Keratinocyte (primary cell): ENCODE results near the gene SNCG. TPM values are rescaled to one million over a fixed set of nuclear protein-coding genes. Genes with fewer than 3 reads are reported as not detected.

ENCODE experiments used
- DNase-seq: peaks from one replicate; pipeline ENCODE4 v3.0.0-alpha.2; 2011; ENCODE audit warnings: low read depth, missing footprints, low spot score
- FAIRE-seq: peaks from 2 replicates; lab custom pipeline; 2011; peaks lifted over from hg19 to GRCh38; lab: Jason Lieb, UNC
- H2AFZ ChIP-seq: 2 replicates; pipeline ENCODE4 v1.6.0; 2012; ENCODE audit warnings: low read length, control low read depth, inconsistent platforms; ENCODE audit not compliant: control insufficient read depth
- H3K27ac ChIP-seq: 2 replicates; pipeline ENCODE4 v1.5.1; 2011; ENCODE audit warnings: low read length; ENCODE audit not compliant: control insufficient read depth, insufficient read depth
- H3K27me3 ChIP-seq: 3 replicates; pipeline ENCODE4 v1.6.0; 2011; ENCODE audit warnings: low read length; ENCODE audit not compliant: control insufficient read depth, insufficient read depth; ENCODE audit errors: extremely low read depth
- H3K36me3 ChIP-seq, 2 experiments: 2 replicates in 1 of 2; 3 replicates in 1 of 2; pipeline ENCODE4 v1.5.1; 2011; ENCODE audit warnings: low read length in 2 of 2, mild to moderate bottlenecking in 1 of 2; ENCODE audit not compliant: control insufficient read depth in 2 of 2, insufficient read depth in 2 of 2; ENCODE audit errors: extremely low read depth in 1 of 2
- H3K4me1 ChIP-seq: 3 replicates; pipeline ENCODE4 v1.5.1; 2011; ENCODE audit warnings: low read length; ENCODE audit not compliant: control insufficient read depth, insufficient read depth; ENCODE audit errors: extremely low read depth
- H3K4me2 ChIP-seq: 3 replicates; pipeline ENCODE4 v1.6.0; 2011; ENCODE audit warnings: low read depth, low read length; ENCODE audit not compliant: control insufficient read depth, insufficient read depth; ENCODE audit errors: extremely low read depth
- H3K4me3 ChIP-seq, 3 experiments: fragments of 200-600 bp in 1 of 3; sonication (generic) in 1 of 3; 2 replicates in 2 of 3; 3 replicates in 1 of 3; pipeline ENCODE4 v1.5.1; 2011 to 2016; ENCODE audit warnings: low read length in 3 of 3, mild to moderate bottlenecking in 3 of 3, control low read depth in 2 of 3, inconsistent platforms in 1 of 3, low read depth in 1 of 3, mixed read lengths in 1 of 3, mixed run types in 1 of 3, moderate library complexity in 1 of 3; ENCODE audit not compliant: control insufficient read depth in 2 of 3, insufficient read depth in 2 of 3; ENCODE audit errors: extremely low read depth in 1 of 3
- H3K79me2 ChIP-seq: 2 replicates; pipeline ENCODE4 v1.6.0; 2012; ENCODE audit warnings: low read length; ENCODE audit not compliant: control insufficient read depth, insufficient read depth
- H3K9ac ChIP-seq: 3 replicates; pipeline ENCODE4 v1.6.0; 2011; ENCODE audit warnings: low read length; ENCODE audit not compliant: control insufficient read depth, insufficient read depth; ENCODE audit errors: extremely low read depth
- H3K9me1 ChIP-seq: 3 replicates; pipeline ENCODE4 v1.6.0; 2011; ENCODE audit warnings: low read length; ENCODE audit not compliant: control insufficient read depth, insufficient read depth; ENCODE audit errors: extremely low read depth
- H3K9me3 ChIP-seq: 2 replicates; pipeline ENCODE4 v1.5.1; 2012; ENCODE audit warnings: low read depth, low read length; ENCODE audit not compliant: control insufficient read depth
- H4K20me1 ChIP-seq: 3 replicates; pipeline ENCODE4 v1.6.0; 2011; ENCODE audit warnings: low read length; ENCODE audit not compliant: control insufficient read depth, insufficient read depth; ENCODE audit errors: extremely low read depth
- EZH2 ChIP-seq: IDR thresholded peaks from one replicate; pipeline ENCODE4 v1.6.1; 2012; ENCODE audit warnings: inconsistent platforms, mild to moderate bottlenecking, low read length, moderate library complexity
- dilution Hi-C: fragments of 300-500 bp; cut with MboI; formaldehyde crosslinking; loops from one replicate; pipeline ENCODE4 v1.7.0; 2020; ENCODE audit warnings: low sequenced_read_pairs; ENCODE audit not compliant: extremely low pct_ligation_motif_present
- polyA plus RNA-seq, 5 experiments: library from polyadenylated mRNA; depleted of rRNA in 3 of 5; stranded (reverse) in 3 of 5; stranded (forward) in 1 of 5; unstranded in 1 of 5; fragments of >200 nt; gene quantifications; 1 replicate in 1 of 5; 2 replicates in 3 of 5; 3 replicates in 1 of 5; pipeline versions ENCODE4 v1.2.1 to v1.2.3, GENCODE V29; 2011 to 2012; ENCODE audit warnings: missing spikeins in 2 of 5, low read depth in 1 of 5, low replicate concordance in 1 of 5
- TF ChIP-seq, protein P1 (sequence below), 3 experiments: IDR thresholded peaks in 1 of 3; conservative IDR thresholded peaks in 1 of 3; optimal IDR thresholded peaks in 1 of 3; 2 replicates in 2 of 3; 3 replicates in 1 of 3; pipeline versions ENCODE3 to v1.5.1; 2011; ENCODE audit warnings: low read length in 3 of 3, mild to moderate bottlenecking in 3 of 3, moderate library complexity in 2 of 3, control low read depth in 1 of 3, inconsistent platforms in 1 of 3; ENCODE audit not compliant: insufficient read depth in 2 of 3; ENCODE audit errors: extremely low read depth in 1 of 3

The SNCG gene
- polyA plus RNA-seq, 1 donor (not counting 4 experiments of a cell fraction or from before 2014, with no cell fraction given) = 6.8 TPM

DNA sequence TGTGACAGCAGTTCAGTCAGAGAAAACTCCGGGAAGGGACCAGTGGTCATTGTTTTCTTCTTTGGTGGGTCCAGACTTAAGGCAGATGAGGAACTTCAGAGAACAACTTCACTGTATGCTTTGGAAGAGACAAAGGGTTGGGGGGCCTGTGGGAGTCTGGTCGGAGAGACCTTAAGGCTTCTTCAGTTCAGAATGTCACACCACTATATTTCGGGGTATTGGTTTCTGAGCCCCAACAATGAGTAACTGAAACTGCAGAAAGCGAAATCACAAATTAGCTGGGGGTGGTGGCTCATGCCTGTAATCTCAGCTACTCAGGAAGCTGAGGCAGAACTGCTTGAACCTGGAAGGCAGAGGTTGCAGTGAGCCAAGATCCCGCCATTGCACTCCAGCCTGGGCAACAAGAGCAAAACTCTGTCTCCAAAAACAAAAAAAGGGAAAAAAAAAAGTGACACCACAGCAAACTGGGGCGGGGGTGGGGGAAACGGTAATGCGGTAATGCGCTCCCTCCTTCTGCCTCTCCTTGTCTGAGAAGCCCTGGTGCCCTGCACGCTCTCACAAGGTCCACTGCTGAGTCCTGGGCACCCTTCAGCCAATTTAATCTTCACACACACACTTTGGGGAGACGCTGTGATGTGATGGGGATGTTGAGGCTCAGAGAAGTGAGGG lies 7.7 kb downstream of the SNCG start:
- Histone ChIP-seq H2AFZ (peak overlapping the region; percentile 89), H3K9me1 (peaks cover 2% of the 10 kb centered on the region), H3K4me3 (peak overlapping the region in 2 of 3 experiments; percentile 18 to 95), H3K9me3 (no peaks in the 10 kb centered on the region), H3K4me2 (peak overlapping the region; percentile 98), H3K79me2 (peaks cover 35% of the 10 kb centered on the region), H3K9ac (peak overlapping the region; percentile 99), H4K20me1 (no peaks in the 10 kb centered on the region), H3K4me1 (peaks cover 49% of the 10 kb centered on the region), H3K27ac (peak overlapping the region; percentile 100), H3K27me3 (no peaks in the 10 kb centered on the region), H3K36me3 (peaks cover 2 to 6% of the 10 kb centered on the region in 2 experiments)
- dilution Hi-C loops = no loop called here
- TF ChIP-seq EZH2 = no peak
- TF ChIP-seq, protein P1, sequence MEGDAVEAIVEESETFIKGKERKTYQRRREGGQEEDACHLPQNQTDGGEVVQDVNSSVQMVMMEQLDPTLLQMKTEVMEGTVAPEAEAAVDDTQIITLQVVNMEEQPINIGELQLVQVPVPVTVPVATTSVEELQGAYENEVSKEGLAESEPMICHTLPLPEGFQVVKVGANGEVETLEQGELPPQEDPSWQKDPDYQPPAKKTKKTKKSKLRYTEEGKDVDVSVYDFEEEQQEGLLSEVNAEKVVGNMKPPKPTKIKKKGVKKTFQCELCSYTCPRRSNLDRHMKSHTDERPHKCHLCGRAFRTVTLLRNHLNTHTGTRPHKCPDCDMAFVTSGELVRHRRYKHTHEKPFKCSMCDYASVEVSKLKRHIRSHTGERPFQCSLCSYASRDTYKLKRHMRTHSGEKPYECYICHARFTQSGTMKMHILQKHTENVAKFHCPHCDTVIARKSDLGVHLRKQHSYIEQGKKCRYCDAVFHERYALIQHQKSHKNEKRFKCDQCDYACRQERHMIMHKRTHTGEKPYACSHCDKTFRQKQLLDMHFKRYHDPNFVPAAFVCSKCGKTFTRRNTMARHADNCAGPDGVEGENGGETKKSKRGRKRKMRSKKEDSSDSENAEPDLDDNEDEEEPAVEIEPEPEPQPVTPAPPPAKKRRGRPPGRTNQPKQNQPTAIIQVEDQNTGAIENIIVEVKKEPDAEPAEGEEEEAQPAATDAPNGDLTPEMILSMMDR (optimal IDR thresholded peaks at IDR 0.05 in 1 of 3, IDR thresholded peaks at IDR 0.05 in 1 of 3, conservative IDR thresholded peaks at IDR 0.05 in 1 of 3; ENCODE audit: extremely low read depth in 1 of 3, insufficient read depth in 2 of 3, low read length in 3 of 3) = no peak
- FAIRE-seq (peak; percentile 66), DNase-seq (no peak)

DNA sequence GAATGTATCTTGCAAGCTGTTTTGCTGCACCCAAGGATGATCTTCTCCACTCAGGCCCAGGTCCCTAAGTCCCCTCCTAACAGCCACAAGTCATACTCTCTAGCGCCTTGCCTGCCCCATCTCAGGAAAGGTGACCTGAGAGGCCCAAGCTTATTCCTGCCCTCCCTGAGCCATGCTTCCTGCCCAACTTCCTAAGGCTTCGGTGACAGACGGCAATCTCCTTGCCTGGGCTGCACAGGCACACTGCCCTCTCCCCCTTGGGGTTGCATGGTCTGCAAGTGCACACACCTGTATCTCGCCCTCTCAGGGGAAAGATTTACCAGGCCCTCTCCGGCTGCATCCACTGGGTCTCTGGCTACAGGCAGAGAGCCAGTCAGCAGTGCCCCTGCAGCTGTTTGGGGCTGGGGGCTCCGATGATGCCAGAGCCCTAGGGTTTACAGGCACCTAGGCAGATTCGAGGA lies 9.1 kb downstream of the SNCG start:
- Histone ChIP-seq H3K27ac (peak overlapping the region; percentile 100), H3K9ac (peak overlapping the region; percentile 99), H3K4me2 (peak overlapping the region; percentile 98), H3K36me3 (peaks cover 2 to 6% of the 10 kb centered on the region in 2 experiments), H3K4me1 (peaks cover 50% of the 10 kb centered on the region), H3K27me3 (no peaks in the 10 kb centered on the region), H3K79me2 (peaks cover 33% of the 10 kb centered on the region), H3K4me3 (peak overlapping the region; percentile 61 to 95 (median 82)), H4K20me1 (no peaks in the 10 kb centered on the region), H3K9me3 (no peaks in the 10 kb centered on the region), H2AFZ (no peak overlapping the region), H3K9me1 (peaks cover 2% of the 10 kb centered on the region)
- DNase-seq (no peak), FAIRE-seq (peak; percentile 53)
- no peak for TF ChIP-seq EZH2
- TF ChIP-seq, protein P1 (optimal IDR thresholded peaks at IDR 0.05 in 1 of 3, IDR thresholded peaks at IDR 0.05 in 1 of 3, conservative IDR thresholded peaks at IDR 0.05 in 1 of 3; ENCODE audit: extremely low read depth in 1 of 3, insufficient read depth in 2 of 3, low read length in 3 of 3) = no peak
- dilution Hi-C loops = no loop called here
